Astrocyte (in vitro differentiated cells and primary cell): ENCODE measurements around the gene MSRB3. TPM values are rescaled to one million over a fixed set of nuclear protein-coding genes. Genes with fewer than 3 reads are reported as not detected.
"Not testable (repeated sequence)": the region's sequence is repeated elsewhere in the genome, so short reads cannot be mapped to it uniquely, and the experiment has no call there.

ENCODE experiments used
- DNase-seq: peaks from one replicate; pipeline ENCODE4 v3.0.0-alpha.2; 2010; ENCODE audit warnings: low read depth
- FAIRE-seq: peaks from 2 replicates; lab custom pipeline; 2011; peaks lifted over from hg19 to GRCh38; lab: Jason Lieb, UNC
- H2AFZ ChIP-seq: 2 replicates; pipeline ENCODE4 v1.6.0; 2012; ENCODE audit warnings: low read depth, low read length, inconsistent platforms
- H3K27ac ChIP-seq: 2 replicates; pipeline ENCODE4 v1.5.1; 2011; ENCODE audit warnings: low read depth, low read length, inconsistent platforms
- H3K27me3 ChIP-seq: 2 replicates; pipeline ENCODE4 v1.6.0; 2011; ENCODE audit warnings: low read length, inconsistent platforms; ENCODE audit not compliant: insufficient read depth
- H3K36me3 ChIP-seq: 2 replicates; pipeline ENCODE4 v1.5.1; 2011; ENCODE audit warnings: low read length, inconsistent platforms; ENCODE audit not compliant: insufficient read depth
- H3K4me1 ChIP-seq: 2 replicates; pipeline ENCODE4 v1.5.1; 2011; ENCODE audit warnings: low read length, inconsistent platforms; ENCODE audit not compliant: insufficient read depth
- H3K4me2 ChIP-seq: 2 replicates; pipeline ENCODE4 v1.6.0; 2012; ENCODE audit warnings: low read length, inconsistent platforms
- H3K4me3 ChIP-seq: 2 replicates; pipeline ENCODE4 v1.5.1; 2011; ENCODE audit warnings: low read depth, mild to moderate bottlenecking, low read length, inconsistent platforms; ENCODE audit not compliant: insufficient read depth
- H3K79me2 ChIP-seq: 2 replicates; pipeline ENCODE4 v1.6.0; 2012; ENCODE audit warnings: mild to moderate bottlenecking, low read length, inconsistent platforms; ENCODE audit not compliant: insufficient read depth
- H3K9ac ChIP-seq: 2 replicates; pipeline ENCODE4 v1.6.0; 2012; ENCODE audit warnings: mild to moderate bottlenecking, low read length, inconsistent platforms
- H3K9me3 ChIP-seq: 2 replicates; pipeline ENCODE4 v1.5.1; 2012; ENCODE audit warnings: low read depth, mild to moderate bottlenecking, low read length, inconsistent platforms; ENCODE audit not compliant: insufficient read depth
- H4K20me1 ChIP-seq: 2 replicates; pipeline ENCODE4 v1.6.0; 2012; ENCODE audit warnings: low read length, inconsistent platforms; ENCODE audit not compliant: insufficient read depth
- H3K27ac Mint-ChIP-seq: one replicate; pipeline ENCODE4 v1.8.0; 2021; ENCODE audit warnings: mild to moderate bottlenecking, mixed read lengths; ENCODE audit not compliant: unreplicated experiment
- H3K27me3 Mint-ChIP-seq: one replicate; pipeline ENCODE4 v1.8.0; 2021; ENCODE audit warnings: low read depth, mixed read lengths; ENCODE audit not compliant: unreplicated experiment
- H3K36me3 Mint-ChIP-seq: one replicate; pipeline ENCODE4 v1.8.0; 2021; ENCODE audit warnings: low read depth, mixed read lengths; ENCODE audit not compliant: unreplicated experiment
- H3K4me1 Mint-ChIP-seq: one replicate; pipeline ENCODE4 v1.8.0; 2021; ENCODE audit warnings: low read depth, mixed read lengths; ENCODE audit not compliant: unreplicated experiment
- H3K4me3 Mint-ChIP-seq: one replicate; pipeline ENCODE4 v1.8.0; 2021; ENCODE audit warnings: mild to moderate bottlenecking, moderate library complexity, mixed read lengths; ENCODE audit not compliant: unreplicated experiment
- H3K9me3 Mint-ChIP-seq: one replicate; pipeline ENCODE4 v1.8.0; 2021; ENCODE audit warnings: mild to moderate bottlenecking, mixed read lengths; ENCODE audit not compliant: unreplicated experiment
- CTCF ChIP-seq: IDR thresholded peaks from 2 replicates; pipeline ENCODE4 v1.5.1; 2011; ENCODE audit warnings: low read depth, mild to moderate bottlenecking, inconsistent platforms, low read length, moderate library complexity; ENCODE audit not compliant: insufficient read depth
- EZH2 ChIP-seq: IDR thresholded peaks from 2 replicates; pipeline ENCODE4 v1.6.1; 2012; ENCODE audit warnings: mild to moderate bottlenecking, low read length, inconsistent platforms; ENCODE audit not compliant: insufficient read depth
- total RNA-seq: library from RNA; stranded (reverse); gene quantifications from 2 replicates; pipeline ENCODE4 v1.2.1, GENCODE V29; 2021

The MSRB3 gene
- total RNA-seq, 1 donor from 2014 or later = 73.0 TPM

GRCh38 chr12:65474831-65475230 is 196.3 kb downstream of the MSRB3 start:
- H3K4me3 Mint-ChIP-seq = no peak overlapping the region
- no peak overlapping the region for H2AFZ ChIP-seq
- H3K9me3 Mint-ChIP-seq = no peaks in the 10 kb centered on the region
- no peak overlapping the region for H3K27ac ChIP-seq
- no peak overlapping the region for H3K4me2 ChIP-seq
- no peaks in the 10 kb centered on the region for H3K27me3 ChIP-seq
- H3K36me3 ChIP-seq = no peaks in the 10 kb centered on the region
- H3K36me3 Mint-ChIP-seq = no peaks in the 10 kb centered on the region
- no peak overlapping the region for H3K27ac Mint-ChIP-seq
- TF ChIP-seq CTCF (no peak), EZH2 (no peak)
- peaks cover 7% of the 10 kb centered on the region for H3K27me3 Mint-ChIP-seq
- H3K4me1 ChIP-seq = no peaks in the 10 kb centered on the region
- DNase-seq = no peak
- FAIRE-seq = no peak
- H3K9ac ChIP-seq = no peak overlapping the region
- H4K20me1 ChIP-seq = no peaks in the 10 kb centered on the region
- no peak overlapping the region for H3K4me3 ChIP-seq
- H3K79me2 ChIP-seq = no peaks in the 10 kb centered on the region
- H3K4me1 Mint-ChIP-seq = peaks cover 5% of the 10 kb centered on the region
- no peaks in the 10 kb centered on the region for H3K9me3 ChIP-seq

- Histone ChIP-seq H3K36me3 (no peaks in the 10 kb centered on the region), H3K27me3 (no peaks in the 10 kb centered on the region), H3K4me2 (no peak overlapping the region), H3K79me2 (no peaks in the 10 kb centered on the region), H3K4me3 (no peak overlapping the region), H3K4me1 (no peaks in the 10 kb centered on the region), H3K9ac (no peak overlapping the region), H3K9me3 (no peaks in the 10 kb centered on the region), H4K20me1 (no peaks in the 10 kb centered on the region), H2AFZ (no peak overlapping the region), H3K27ac (no peak overlapping the region)
- H3K27me3 Mint-ChIP-seq = peaks cover 4% of the 10 kb centered on the region
- H3K9me3 Mint-ChIP-seq = peaks cover 2% of the 10 kb centered on the region
- no peak for TF ChIP-seq CTCF
- TF ChIP-seq EZH2 = no peak
- DNase-seq (no peak), FAIRE-seq (no peak)
- no peak overlapping the region for H3K27ac Mint-ChIP-seq
- no peak overlapping the region for H3K4me3 Mint-ChIP-seq
- H3K4me1 Mint-ChIP-seq = no peaks in the 10 kb centered on the region
- H3K36me3 Mint-ChIP-seq = no peaks in the 10 kb centered on the region
Measured at GRCh38 chr12:65477721-65478120, 199.2 kb downstream of the MSRB3 start.

DNA sequence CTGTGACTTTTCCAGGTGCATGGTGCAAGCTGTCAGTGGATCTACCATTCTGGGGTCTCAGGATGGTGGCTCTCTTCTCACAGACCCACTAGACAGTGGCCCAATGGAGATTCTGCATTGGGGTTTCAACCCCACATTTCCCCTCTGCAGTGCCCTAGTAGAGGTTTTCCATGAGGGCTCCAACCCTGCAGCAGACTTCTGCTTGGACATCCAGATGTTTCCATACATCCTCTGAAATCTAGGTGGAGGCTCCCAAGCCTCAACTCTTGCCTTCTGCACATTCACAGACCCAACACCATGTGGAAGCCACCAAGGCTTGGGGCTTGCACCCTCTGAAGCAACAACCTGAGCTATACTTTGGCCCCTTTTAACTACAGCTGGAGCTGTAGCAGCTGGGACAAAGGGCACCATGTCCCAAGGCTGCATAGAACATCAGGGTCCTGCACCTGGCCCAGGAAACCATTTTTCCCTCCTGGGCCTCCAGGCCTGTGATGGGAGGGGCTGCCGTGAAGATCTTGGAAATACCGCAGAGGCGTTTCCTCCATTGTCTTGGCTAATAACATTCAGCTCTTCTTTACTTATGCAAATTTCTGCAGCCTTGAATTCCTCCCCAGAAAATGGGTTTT is 205.5 kb downstream of the MSRB3 start:
- H3K79me2 ChIP-seq, H3K4me2 ChIP-seq, H3K4me3 Mint-ChIP-seq, H3K4me3 ChIP-seq, H3K27me3 ChIP-seq, H3K27ac Mint-ChIP-seq, H2AFZ ChIP-seq, H3K36me3 ChIP-seq, H4K20me1 ChIP-seq, H3K4me1 Mint-ChIP-seq, H3K4me1 ChIP-seq, H3K27ac ChIP-seq, H3K27me3 Mint-ChIP-seq, H3K9ac ChIP-seq, FAIRE-seq, DNase-seq: not testable (repeated sequence)
- Mint-ChIP-seq H3K9me3 (peaks cover 19% of the 10 kb centered on the region), H3K36me3 (peaks cover 11% of the 10 kb centered on the region)
- peaks cover 15% of the 10 kb centered on the region for H3K9me3 ChIP-seq
